HEK293 (cell line): ENCODE measurements around the gene UBE4B.

ENCODE experiments used
- CTCF ChIP-seq: fragments of 450-650 bp; formaldehyde crosslinking; IDR thresholded peaks from 2 replicates; pipeline ENCODE4 v1.5.1; 2016; ENCODE audit warnings: missing biosample characterization, missing genetic modification characterization
- SETDB1 ChIP-seq: IDR thresholded peaks from one replicate; pipeline ENCODE4 v1.6.1; 2017; ENCODE audit warnings: mild to moderate bottlenecking, low read length, moderate library complexity, mixed read lengths; ENCODE audit not compliant: insufficient read length
- ZEB2 ChIP-seq: fragments of 450-650 bp; formaldehyde crosslinking; IDR thresholded peaks from 2 replicates; pipeline ENCODE4 v1.5.1; 2016; ENCODE audit warnings: missing biosample characterization, missing genetic modification characterization
- ZFP41 ChIP-seq: fragments of 450-650 bp; formaldehyde crosslinking; IDR thresholded peaks from 2 replicates; pipeline ENCODE4 v1.5.1; 2016; ENCODE audit warnings: missing biosample characterization, missing genetic modification characterization, borderline replicate concordance

GRCh38 chr1:10160907-10161490 is 128.2 kb downstream of the UBE4B start:
- TF ChIP-seq ZEB2 (tag by site-specific recombination) (no peak), CTCF (tag by site-specific recombination) (no peak), ZFP41 (tag by site-specific recombination) (no peak), SETDB1 (no peak)
